Activated CD4-positive, alpha-beta T cell treated with anti-CD3 and anti-CD28 coated beads for 4 hours (primary cell): ENCODE data around the gene HSPA1L.
A peak's percentile ranks its signal among the peaks of the same experiment; 100 is the strongest.

Experiments used
- DNase-seq, 2 donors: peaks; one replicate each; pipeline ENCODE4 v3.0.0-alpha.2; 2020

Gene HSPA1L

GRCh38 chr6:31781244-31782125 lies 33.6 kb downstream of the HSPA1L start:
- DNase-seq: no peak

- no peak for DNase-seq
Measured at GRCh38 chr6:31780507-31781243, 34.4 kb downstream of the HSPA1L start.

GRCh38 chr6:31779908-31780307 lies 35.2 kb downstream of the HSPA1L start:
- DNase-seq: no peak

- DNase-seq: no peak
Measured at GRCh38 chr6:31778999-31779885, 35.8 kb downstream of the HSPA1L start.

GRCh38 chr6:31778193-31778592 lies 36.9 kb downstream of the HSPA1L start:
- no peak for DNase-seq

- no peak for DNase-seq
Measured at GRCh38 chr6:31777667-31778050, 37.4 kb downstream of the HSPA1L start.

GRCh38 chr6:31776989-31777666 lies 38.0 kb downstream of the HSPA1L start, which contains the start of gene VWA7:
Gene VWA7, minus strand, starts transcription at chr6:31777328. Its CDS starts 549 bp downstream, at chr6:31776779.
- peak; percentile 77 to 83 for DNase-seq

- DNase-seq: no peak
Measured at GRCh38 chr6:31776485-31776988, 38.5 kb downstream of the HSPA1L start.

- DNase-seq: no peak
Measured at GRCh38 chr6:31775633-31776484, 39.2 kb downstream of the HSPA1L start.

- no peak for DNase-seq
Measured at GRCh38 chr6:31775184-31775583, 39.9 kb downstream of the HSPA1L start.

- DNase-seq: peak; percentile 53 to 59
Measured at GRCh38 chr6:31771992-31772358, 43.1 kb downstream of the HSPA1L start.

- DNase-seq: no peak
Measured at GRCh38 chr6:31770860-31771259, 44.2 kb downstream of the HSPA1L start.

GRCh38 chr6:31769684-31770371 lies 45.3 kb downstream of the HSPA1L start:
- DNase-seq: peak; percentile 72 to 79

GRCh38 chr6:31768363-31769257 lies 46.5 kb downstream of the HSPA1L start:
- no peak for DNase-seq

GRCh38 chr6:31767096-31767645 lies 47.9 kb downstream of the HSPA1L start:
- DNase-seq: no peak

- no peak for DNase-seq
Measured at GRCh38 chr6:31765910-31766794, 48.9 kb downstream of the HSPA1L start.

- DNase-seq: no peak
Measured at GRCh38 chr6:31765559-31765909, 49.5 kb downstream of the HSPA1L start.

- DNase-seq: no peak
Measured at GRCh38 chr6:31764198-31764597, 50.9 kb downstream of the HSPA1L start.
